Measurements from ENCODE around the gene MAPK13.
"Not testable (repeated sequence)": the region's sequence is repeated elsewhere in the genome, so short reads cannot be mapped to it uniquely, and the experiment has no call there.

MAPK13 gene

GRCh38 chr6:36115412-36115811 is 14.9 kb upstream of the MAPK13 start:
- no peak for DNase-seq

- DNase-seq: no peak
Measured at GRCh38 chr6:36116066-36116864, 14.0 kb upstream of the MAPK13 start.

DNA sequence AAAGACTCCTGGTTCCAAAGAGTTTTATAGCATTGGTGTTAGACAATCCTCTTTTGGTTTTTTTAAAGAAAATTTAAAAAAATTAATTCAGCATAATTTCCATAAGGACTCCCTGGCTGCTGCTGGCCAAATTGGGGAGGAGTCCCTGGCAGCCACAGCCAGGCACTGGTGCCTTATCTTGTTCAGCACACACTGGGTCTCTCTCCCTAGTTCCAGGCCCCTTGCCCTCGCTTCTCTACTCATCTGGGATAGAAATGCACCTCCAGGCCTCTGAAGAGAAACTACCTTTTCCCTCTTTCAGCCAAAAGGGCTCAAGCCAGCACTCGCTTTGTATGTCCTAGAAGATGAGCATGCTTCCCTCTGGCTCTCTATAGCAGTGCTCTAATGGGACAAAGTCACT is 13.4 kb upstream of the MAPK13 start:
- no peak for DNase-seq

GRCh38 chr6:36117658-36118549 is 12.4 kb upstream of the MAPK13 start:
- no peak for DNase-seq

GRCh38 chr6:36118550-36119107 is 11.7 kb upstream of the MAPK13 start:
- DNase-seq: peak; percentile 84 to 85

- no peak for DNase-seq
Measured at GRCh38 chr6:36119209-36119608, 11.1 kb upstream of the MAPK13 start.

DNA sequence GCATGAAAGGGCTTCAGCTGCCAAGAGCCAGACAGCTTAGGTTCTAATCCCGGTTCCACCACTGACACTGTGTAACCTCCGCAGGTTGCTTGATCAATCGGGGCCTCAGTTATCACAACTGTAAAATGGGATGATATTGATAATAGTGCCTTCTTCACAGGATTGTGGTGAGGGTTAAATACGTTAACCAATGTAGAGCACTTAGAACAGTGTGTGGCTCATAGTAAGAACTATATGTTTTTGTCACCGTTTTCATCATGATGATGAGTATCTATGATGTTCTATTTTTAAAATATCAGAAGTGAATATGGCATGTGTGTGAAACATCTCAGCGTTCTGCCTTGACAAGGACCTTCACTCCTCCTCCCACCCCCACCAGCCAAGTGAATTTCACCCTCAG is 10.3 kb upstream of the MAPK13 start:
- DNase-seq: no peak

DNA sequence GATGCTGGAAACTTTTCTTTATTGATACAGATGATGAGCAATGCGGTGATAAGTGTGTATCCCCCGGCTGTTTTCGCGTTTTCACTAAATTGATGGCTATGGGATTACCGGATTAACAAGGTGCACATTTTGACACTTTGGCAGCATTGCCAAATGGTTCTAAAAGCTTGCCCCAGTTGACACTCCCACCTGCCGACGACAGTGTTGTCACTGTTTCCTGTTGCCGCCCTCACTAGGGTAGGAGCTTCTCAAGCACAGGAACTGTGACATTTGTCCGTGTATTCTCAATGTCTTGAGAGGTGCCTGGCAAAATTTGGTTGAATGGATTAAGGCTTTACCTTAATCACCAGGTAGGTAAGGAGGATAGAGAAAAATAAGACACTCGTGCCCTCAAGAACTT is 9.8 kb upstream of the MAPK13 start:
- DNase-seq: peak; percentile 61 to 75

DNA sequence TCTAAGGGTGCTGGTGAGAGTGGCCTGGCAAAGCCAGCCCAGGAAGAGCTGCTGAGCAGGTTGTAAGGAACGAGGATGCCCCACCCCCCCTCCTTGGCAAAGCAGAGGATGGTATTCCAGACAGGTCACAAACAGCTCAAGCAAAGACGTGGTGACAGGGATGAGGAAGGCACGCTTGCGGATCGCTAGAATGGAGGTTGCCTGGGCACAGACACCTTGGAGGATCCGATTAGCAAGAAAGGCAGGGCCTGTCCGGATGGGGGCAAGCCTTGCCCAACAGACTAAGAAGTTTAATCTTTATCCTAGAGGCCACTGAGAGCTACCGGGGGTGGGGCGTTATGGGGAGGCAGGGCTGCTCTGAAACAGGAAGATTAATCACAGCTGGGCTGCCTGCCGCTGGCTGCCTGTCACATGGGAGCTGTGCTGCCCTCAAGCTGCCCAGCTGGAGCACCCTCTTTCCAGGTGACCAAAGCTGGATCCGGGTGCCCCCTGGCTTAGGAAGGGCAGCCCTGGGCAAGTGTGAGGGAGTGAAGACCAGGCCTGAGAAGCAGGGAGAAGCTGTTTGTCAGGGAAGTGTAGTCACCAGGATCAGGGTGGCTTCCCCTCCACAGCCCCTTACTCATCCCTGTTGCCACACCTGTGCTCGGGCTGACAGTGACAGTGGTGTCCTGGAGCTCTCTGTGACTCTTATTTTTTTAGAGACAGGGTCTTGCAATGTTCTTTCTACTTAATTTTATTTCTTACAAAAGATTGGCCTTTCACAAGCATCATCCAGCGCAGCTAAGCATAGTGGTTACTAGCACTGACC is 9.1 kb upstream of the MAPK13 start:
- DNase-seq: peak; percentile 71 to 75

DNA sequence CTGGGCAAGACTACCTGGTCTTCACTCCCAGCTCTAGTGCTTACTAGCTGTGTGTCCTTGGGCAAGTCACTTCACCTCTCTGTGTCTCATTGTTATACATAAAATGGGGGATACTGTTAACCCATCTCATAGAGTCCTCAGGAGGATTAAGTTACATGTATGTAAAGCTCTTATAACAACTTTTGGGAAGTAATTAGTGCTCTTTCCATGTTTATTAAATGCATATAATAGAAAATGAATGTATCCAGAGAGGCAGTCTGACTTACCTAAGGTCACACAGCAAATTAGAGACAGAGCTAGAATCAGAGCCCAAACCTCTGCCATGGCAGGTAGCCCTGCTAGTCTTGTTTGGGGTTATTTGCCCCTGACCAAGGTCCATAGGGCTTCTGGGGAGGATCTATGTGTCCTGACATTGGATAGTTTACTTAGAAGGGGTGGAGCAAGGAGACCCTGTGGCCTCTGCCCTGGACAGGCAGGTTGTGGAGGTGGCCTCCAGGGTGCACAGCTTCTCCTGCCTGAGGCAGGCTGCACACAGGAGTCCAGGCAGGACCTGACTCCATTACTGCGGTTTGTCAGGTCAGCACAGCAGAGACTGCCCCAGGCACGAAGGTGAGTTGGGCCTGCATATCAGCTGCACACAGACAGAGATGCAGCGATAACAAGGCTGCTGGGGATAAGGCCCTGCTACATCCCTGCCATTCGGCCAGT is 8.4 kb upstream of the MAPK13 start:
- DNase-seq: no peak

DNA sequence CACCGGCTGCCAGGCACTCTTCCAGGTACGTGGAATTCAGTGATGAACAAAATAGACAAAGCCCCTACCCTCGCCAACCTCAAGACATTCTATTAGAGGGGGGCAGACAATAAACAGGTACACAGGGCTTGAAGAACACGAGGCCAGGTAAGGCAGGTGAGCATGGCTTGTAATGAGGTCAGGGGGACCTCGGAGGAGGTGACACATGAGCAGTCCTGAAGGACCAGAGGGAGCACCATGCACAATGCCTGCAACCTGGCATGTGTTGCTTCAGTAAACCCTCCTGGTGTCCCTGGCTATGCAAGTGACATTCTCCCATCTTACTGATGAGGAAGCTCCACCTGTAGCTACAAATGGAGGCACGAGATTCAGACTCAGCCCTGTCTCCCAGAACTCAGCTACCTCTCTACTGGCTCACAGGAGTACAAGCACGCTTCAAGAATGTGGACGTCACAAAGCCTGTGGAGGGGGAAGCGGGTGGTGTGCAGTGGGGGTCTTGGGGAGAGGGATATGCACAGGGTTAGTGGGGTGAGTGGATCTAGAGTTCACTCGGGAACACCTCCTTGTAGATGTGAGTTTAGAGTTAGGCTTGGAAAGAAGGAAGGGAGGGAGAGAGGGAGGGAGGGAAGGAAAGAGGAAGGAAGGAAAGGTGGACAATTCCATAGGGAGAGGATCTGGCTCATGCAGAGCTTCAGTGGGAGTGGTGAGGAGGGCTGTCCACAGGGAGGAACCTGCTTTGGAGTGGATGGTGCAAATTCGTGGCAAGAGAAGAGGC is 7.6 kb upstream of the MAPK13 start:
- no peak for DNase-seq

- DNase-seq: peak; percentile 73 to 84
Measured at GRCh38 chr6:36123270-36124139, 6.8 kb upstream of the MAPK13 start.

DNA sequence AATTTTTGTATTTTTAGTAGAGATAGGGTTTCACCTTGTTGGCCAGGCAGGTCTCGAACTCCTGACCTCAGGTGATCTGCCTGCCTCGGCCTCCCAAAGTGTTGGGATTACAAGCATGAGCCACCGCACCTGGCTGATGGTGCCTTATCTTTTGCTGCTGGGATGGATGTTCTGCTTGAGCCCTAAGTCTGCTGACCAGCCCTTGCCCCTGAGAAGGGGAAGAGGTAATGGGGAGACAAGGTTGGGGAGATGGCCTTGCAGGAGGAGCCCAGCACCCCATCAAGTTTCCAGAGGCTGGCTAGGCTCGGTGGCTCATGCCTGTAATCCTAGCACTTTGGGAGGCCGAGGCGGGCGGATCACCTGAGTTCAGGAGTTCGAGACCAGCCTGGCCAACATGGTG is 6.0 kb upstream of the MAPK13 start:
- DNase-seq: not testable (repeated sequence)

- no peak for DNase-seq
Measured at GRCh38 chr6:36124881-36125280, 5.4 kb upstream of the MAPK13 start.

DNA sequence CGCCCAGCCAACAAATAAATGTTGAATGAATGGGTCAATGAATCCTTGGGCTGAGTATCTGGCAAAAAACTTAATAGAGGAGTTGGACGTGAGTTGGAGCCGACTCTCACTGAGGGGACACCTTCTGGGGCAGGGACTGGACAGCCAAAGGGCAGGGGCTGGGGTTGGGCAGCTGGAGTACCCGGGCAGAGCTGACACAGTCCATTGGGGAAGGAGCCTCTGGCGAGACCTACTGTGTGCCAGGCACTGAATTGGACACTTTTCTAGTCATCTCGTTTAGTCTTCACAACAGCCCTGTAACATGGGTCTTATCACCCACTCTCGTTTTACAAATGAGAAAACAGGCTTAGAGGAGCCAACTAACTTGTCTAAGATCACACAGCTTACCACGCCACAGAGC is 4.7 kb upstream of the MAPK13 start:
- DNase-seq: no peak

GRCh38 chr6:36126121-36126520 is 4.2 kb upstream of the MAPK13 start:
- DNase-seq: no peak

DNA sequence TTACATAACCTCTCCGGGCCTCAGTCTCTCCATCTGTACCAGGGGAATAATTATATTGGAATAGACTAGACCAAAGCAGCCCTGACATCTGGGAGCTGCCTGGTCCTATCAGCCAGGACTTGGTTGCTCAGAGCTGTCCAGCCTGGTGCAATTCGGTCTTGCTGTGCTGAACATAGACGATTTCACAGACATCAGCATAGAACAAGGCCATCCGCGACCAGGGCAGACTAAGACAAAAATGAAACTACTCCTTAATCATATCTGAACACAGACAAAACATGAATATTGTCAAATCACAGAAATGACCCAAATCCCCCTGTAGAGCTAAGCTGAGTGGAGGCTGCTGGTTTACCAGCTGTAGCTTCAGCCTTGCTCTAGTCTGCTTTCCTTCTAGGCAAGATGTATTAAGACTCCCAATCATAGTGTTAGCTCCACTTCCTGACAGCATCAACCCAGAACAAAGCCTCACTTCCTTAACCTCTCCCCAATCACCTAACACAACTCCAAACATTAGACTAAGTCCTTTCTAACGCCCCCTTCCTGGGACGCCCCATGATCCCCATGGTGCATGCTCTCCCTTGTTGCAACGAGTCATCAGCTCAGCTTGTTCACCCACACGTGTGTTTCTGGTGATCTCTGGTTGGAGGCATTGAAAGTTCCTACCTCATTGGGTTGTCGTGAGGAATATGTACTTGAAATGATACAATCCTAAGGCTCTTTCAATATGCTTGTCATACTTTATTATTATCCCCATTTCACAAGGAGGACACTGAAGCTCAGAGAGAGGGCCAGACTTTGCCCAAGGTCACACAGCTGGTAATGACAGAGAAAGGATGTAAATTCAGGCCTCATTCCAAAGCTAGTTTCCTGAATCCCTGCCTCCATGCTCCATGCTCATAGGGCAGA is 3.5 kb upstream of the MAPK13 start:
- peak; percentile 89 to 98 for DNase-seq

DNA sequence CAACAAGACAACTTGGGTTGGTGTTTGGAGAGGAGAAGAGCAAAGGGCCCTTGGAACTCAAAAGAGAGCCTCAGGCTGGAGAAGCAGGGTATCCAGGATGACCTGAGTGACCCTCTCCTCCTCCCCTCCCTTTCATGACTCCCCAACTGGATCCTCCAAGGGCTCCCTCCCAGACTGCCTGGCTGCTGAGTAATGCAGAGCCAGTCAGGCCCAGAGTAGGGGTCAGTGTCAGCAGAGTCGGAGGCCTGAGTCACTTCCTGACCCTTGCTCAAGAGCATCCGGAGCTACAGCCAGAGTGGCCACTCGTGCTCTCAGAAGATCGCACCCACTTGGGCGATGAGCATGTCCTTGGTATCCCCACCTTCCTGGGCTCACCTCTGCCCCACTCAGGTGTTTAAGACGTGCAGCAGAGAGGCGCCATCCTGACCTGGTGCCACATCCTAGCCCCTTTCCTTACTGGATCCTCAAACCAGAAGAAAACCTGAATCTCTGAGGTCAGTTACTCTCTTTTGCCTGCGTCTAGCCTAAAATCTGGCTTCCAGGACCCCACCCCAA is 2.8 kb upstream of the MAPK13 start:
- DNase-seq: peak; percentile 95 to 98

DNA sequence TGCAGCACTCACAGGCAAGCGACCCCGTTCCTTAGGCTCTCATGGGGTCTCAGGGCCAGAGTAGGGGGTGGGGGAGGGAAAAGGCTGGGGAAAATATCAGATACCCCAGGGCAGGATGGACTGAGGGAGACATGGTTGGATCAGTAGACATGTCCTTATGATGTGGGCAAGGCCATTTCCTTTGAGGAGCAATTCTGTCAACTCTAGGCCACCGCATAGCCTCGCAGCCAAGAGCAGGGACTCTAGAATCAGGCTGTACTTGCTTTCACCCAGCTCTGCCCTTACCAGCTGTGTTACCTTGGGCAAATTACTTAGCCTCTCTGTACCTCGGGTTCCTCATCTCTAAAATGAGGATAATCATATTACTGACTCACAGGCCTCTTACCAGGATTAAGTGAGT is 2.2 kb upstream of the MAPK13 start:
- no peak for DNase-seq

Data from inflammatory macrophage (primary cell).